ENCODE measurements around the gene ST3GAL4. TPM values are rescaled to one million over a fixed set of nuclear protein-coding genes. Genes with fewer than 3 reads are reported as not detected.

Gene ST3GAL4
- total and polyA plus RNA-seq, 2 of the 8 experiments (the other 6 are each of a cell fraction or from before 2014, with no cell fraction given), result 15.6 to 20.0 TPM

- POLR2A ChIA-PET (ENCODE audit: partially characterized antibody), result interaction anchor here (1.1 to 1.5 kb wide), 2 partner anchors 17 to 18 kb away, joined by 3 read pairs; no protein-coding TSS in a partner anchor
- Histone ChIP-seq H3K9ac (replicated peaks in 1 of 4; ENCODE audit: extremely low read depth in 1 of 4, low read depth in 3 of 4, low read length in 3 of 4) (no peak overlapping the region), H2BK120ac (replicated peaks; ENCODE audit: low read depth, low read length) (no peak overlapping the region), H3K36me3 (ENCODE audit: control insufficient read depth in 2 of 4, insufficient read depth in 4 of 4, low read length in 3 of 4) (peaks cover 0 to 4% (median 1%) of the 10 kb centered on the region in 4 experiments; a peak in 1 of 8 replicates), H2BK15ac (ENCODE audit: low read length) (no peak overlapping the region), H3K14ac (ENCODE audit: insufficient read length) (no peak overlapping the region), H4K5ac (ENCODE audit: insufficient read length, low read depth, low read length) (no peak overlapping the region), H3K4ac (replicated peaks; ENCODE audit: insufficient read length, low read depth, low read length) (no peak overlapping the region), H3K23me2 (ENCODE audit: low read depth, low read length) (no peaks in the 10 kb centered on the region), H2BK5ac (ENCODE audit: low read depth, low read length) (no peak overlapping the region; the same call in 1 of the 2 replicates), H2AK5ac (ENCODE audit: low read depth, low read length) (no peak overlapping the region), H3K79me2 (ENCODE audit: control insufficient read depth in 1 of 2, insufficient read depth in 2 of 2, low read length in 2 of 2) (no peaks in the 10 kb centered on the region), H3K56ac (replicated peaks; ENCODE audit: insufficient read length, low read depth, low read length) (no peak overlapping the region), H4K91ac (replicated peaks; ENCODE audit: insufficient read length, low read length) (no peak overlapping the region), H3K23ac (ENCODE audit: insufficient read length) (no peak overlapping the region), H3K4me3 (ENCODE audit: extremely low read depth in 1 of 4, insufficient read depth in 2 of 4, low read depth in 3 of 4, low read length in 4 of 4) (no peak overlapping the region), H2AFZ (ENCODE audit: low read length) (no peak overlapping the region), H4K20me1 (replicated peaks in 1 of 2; ENCODE audit: control insufficient read depth in 1 of 2, insufficient read depth in 2 of 2, low read length in 2 of 2) (no peaks in the 10 kb centered on the region), H3K4me2 (ENCODE audit: insufficient read depth in 1 of 2, low read depth in 2 of 2, low read length in 2 of 2) (peak overlapping the region in 1 of 2 experiments; percentile 13; a peak in 1 of 4 replicates), H3K27me3 (replicated peaks in 1 of 4; ENCODE audit: control insufficient read depth in 3 of 4, extremely low read depth in 1 of 4, insufficient read depth in 3 of 4, low read length in 3 of 4) (no peaks in the 10 kb centered on the region), H3K27ac (ENCODE audit: low read depth, low read length) (no peak overlapping the region), H3K79me1 (ENCODE audit: low read depth, low read length) (peaks cover 4% of the 10 kb centered on the region), H3K4me1 (replicated peaks in 1 of 4; ENCODE audit: control insufficient read depth in 3 of 4, insufficient read depth in 4 of 4, low read length in 3 of 4) (peaks cover 2 to 15% (median 7%) of the 10 kb centered on the region in 4 experiments; a peak in 6 of 7 replicates), H2BK20ac (ENCODE audit: low read length) (no peak overlapping the region), H3K9me3 (ENCODE audit: insufficient read depth in 2 of 2, low read depth in 1 of 2, low read length in 1 of 2) (no peaks in the 10 kb centered on the region), H4K8ac (ENCODE audit: extremely low read depth, insufficient read depth, low read length) (no peak overlapping the region), H3K18ac (ENCODE audit: extremely low read depth, low read length) (no peak overlapping the region), H2BK12ac (ENCODE audit: low read depth, low read length) (no peak overlapping the region)
- no peak for TF ChIP-seq RNF2 (IDR thresholded peaks at IDR 0.05; ENCODE audit: borderline replicate concordance, low read depth, low read length, missing control alignments, poor library complexity, severe bottlenecking)
- no peak for TF ChIP-seq GTF2F1 (IDR thresholded peaks at IDR 0.05; ENCODE audit: borderline replicate concordance, low read depth, low read length)
- no peak for TF ChIP-seq JUN (IDR thresholded peaks at IDR 0.05; ENCODE audit: low read depth, low read length)
- CTCF ChIA-PET (ENCODE audit: partially characterized antibody), result interaction anchor here (0.9 to 3.5 kb wide), 9 partner anchors 8 to 104 kb away, joined by 3 to 12 read pairs (median 4); no protein-coding TSS in a partner anchor
- DNase-seq (ENCODE audit: low read depth in 1 of 2, low spot score in 2 of 2) (no peak), FAIRE-seq (no peak)
- 83% methylated on average over 8 of the region's 8 CpGs; no CpG with 5 or more reads in 1 of the 2 experiments for WGBS, 2 experiments (ENCODE audit: extremely low coverage in 1 of 2, insufficient coverage in 1 of 2, insufficient read length in 1 of 2, insufficient replicate concordance in 2 of 2, low coverage in 1 of 2, low lambda C conversion rate in 2 of 2, missing lambda C conversion rate in 1 of 2)
These were observed 48.2 kb downstream of the ST3GAL4 start for GRCh38 chr11:126403658-126404057.
